ENCODE results near the gene TRAF5. TPM values are rescaled to one million over a fixed set of nuclear protein-coding genes. Genes with fewer than 3 reads are reported as not detected.

Gene TRAF5
- total RNA-seq, 1 donor from 2014 or later, result 14.4 TPM

DNA sequence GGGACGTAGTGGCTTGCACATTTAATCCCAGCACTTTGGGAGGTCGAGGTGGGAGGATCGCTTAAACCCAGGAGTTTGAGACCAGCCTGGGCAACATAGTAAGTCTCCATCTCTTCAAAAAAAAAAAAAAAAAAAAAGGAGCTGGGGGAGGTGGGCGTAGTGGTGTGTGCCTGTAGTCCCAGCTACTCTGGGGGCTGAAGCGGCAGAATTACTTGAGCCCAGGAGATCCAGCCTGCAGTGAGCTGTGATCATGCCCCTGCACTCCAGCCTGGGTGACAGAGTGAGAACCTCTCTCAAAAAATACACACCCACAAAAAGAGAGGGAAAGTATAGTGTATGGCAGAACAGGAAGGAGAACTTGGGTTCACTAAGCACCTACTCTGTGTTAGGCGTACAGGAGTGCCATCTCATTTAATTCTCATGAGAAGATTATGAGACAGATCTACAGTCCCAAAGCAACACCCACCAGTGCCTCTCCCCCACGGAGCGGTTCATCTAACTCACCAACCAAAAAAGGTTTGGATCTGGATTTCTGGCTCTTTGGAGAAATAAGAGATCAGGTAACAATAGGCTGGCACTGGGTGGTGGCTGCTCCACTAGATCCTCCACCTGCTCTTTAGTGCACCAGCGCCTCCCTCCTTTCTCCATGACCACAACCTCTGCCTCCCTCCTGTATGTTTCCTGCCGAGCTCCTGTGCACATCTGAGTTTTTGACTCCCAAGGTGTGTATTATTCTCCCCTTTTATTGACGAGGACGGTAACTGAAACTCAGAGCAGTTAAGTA is 1.4 kb upstream of the TRAF5 start:
- FAIRE-seq (no peak), DNase-seq (ENCODE audit: low read depth) (no peak)
- no peak overlapping the region for H3K4me3 ChIP-seq (ENCODE audit: insufficient read depth, low read depth, low read length)
- H3K4me1 Mint-ChIP-seq (ENCODE audit: low read depth, unreplicated experiment), result peaks cover 15% of the 10 kb centered on the region
- peaks cover 23% of the 10 kb centered on the region for H4K20me1 ChIP-seq (ENCODE audit: insufficient read depth, low read length)
- H3K36me3 ChIP-seq (ENCODE audit: insufficient read depth, low read length), result no peaks in the 10 kb centered on the region
- H3K9ac ChIP-seq (ENCODE audit: low read length), result no peak overlapping the region
- peaks cover 7% of the 10 kb centered on the region for H3K36me3 Mint-ChIP-seq (ENCODE audit: low read depth, unreplicated experiment)
- no peak overlapping the region for H3K27ac Mint-ChIP-seq (ENCODE audit: unreplicated experiment)
- H3K9me3 Mint-ChIP-seq (ENCODE audit: unreplicated experiment), result peaks cover 2% of the 10 kb centered on the region
- H3K27ac ChIP-seq (ENCODE audit: low read depth, low read length), result no peak overlapping the region
- H3K79me2 ChIP-seq (ENCODE audit: insufficient read depth, low read length), result peaks cover 31% of the 10 kb centered on the region
- no peak overlapping the region for H2AFZ ChIP-seq (ENCODE audit: low read depth, low read length)
- no peaks in the 10 kb centered on the region for H3K9me3 ChIP-seq (ENCODE audit: insufficient read depth, low read depth, low read length)
- peak overlapping the region; percentile 87 for H3K4me3 Mint-ChIP-seq (ENCODE audit: unreplicated experiment)
- no peaks in the 10 kb centered on the region for H3K27me3 ChIP-seq (ENCODE audit: insufficient read depth, low read length)
- TF ChIP-seq CTCF (IDR thresholded peaks at IDR 0.05; ENCODE audit: insufficient read depth, low read depth, low read length) (no peak), EZH2 (IDR thresholded peaks at IDR 0.05; ENCODE audit: insufficient read depth, low read length) (no peak)
- peaks cover 12% of the 10 kb centered on the region for H3K4me1 ChIP-seq (ENCODE audit: insufficient read depth, low read length)
- peaks cover 2% of the 10 kb centered on the region for H3K27me3 Mint-ChIP-seq (ENCODE audit: low read depth, unreplicated experiment)
- no peak overlapping the region for H3K4me2 ChIP-seq (ENCODE audit: low read length)

DNA sequence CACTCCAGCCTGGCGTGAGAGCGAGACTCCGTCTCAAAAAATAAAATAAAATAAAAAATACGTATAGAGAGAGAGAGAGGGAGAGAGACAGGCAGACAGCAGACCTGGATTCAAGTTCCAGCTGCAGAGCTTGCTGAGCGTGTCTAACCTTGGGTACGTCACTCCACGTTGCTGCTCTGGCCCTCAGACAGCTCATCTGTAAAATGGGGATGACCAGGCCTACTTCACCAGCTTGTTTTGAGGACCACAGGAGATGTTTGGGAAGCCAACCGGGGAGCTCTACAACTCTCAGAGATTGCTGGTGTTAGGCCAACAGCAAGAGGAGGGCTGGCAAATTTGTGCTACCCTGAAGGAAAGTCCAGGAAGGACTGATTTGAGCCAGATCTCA is 499 bp upstream of the TRAF5 start:
- H3K4me3 Mint-ChIP-seq (ENCODE audit: unreplicated experiment), result peak overlapping the region; percentile 87
- TF ChIP-seq CTCF (IDR thresholded peaks at IDR 0.05; ENCODE audit: insufficient read depth, low read depth, low read length), result no peak
- no peak for TF ChIP-seq EZH2 (IDR thresholded peaks at IDR 0.05; ENCODE audit: insufficient read depth, low read length)
- Histone ChIP-seq H4K20me1 (ENCODE audit: insufficient read depth, low read length) (peaks cover 33% of the 10 kb centered on the region), H3K36me3 (ENCODE audit: insufficient read depth, low read length) (no peaks in the 10 kb centered on the region), H3K4me2 (ENCODE audit: low read length) (peak overlapping the region; percentile 90), H3K9me3 (ENCODE audit: insufficient read depth, low read depth, low read length) (no peaks in the 10 kb centered on the region), H3K27ac (ENCODE audit: low read depth, low read length) (no peak overlapping the region), H3K9ac (ENCODE audit: low read length) (peak overlapping the region; percentile 79), H3K4me3 (ENCODE audit: insufficient read depth, low read depth, low read length) (peak overlapping the region; percentile 70), H3K4me1 (ENCODE audit: insufficient read depth, low read length) (peaks cover 12% of the 10 kb centered on the region), H2AFZ (ENCODE audit: low read depth, low read length) (peak overlapping the region; percentile 91), H3K27me3 (ENCODE audit: insufficient read depth, low read length) (no peaks in the 10 kb centered on the region), H3K79me2 (ENCODE audit: insufficient read depth, low read length) (peaks cover 41% of the 10 kb centered on the region)
- H3K9me3 Mint-ChIP-seq (ENCODE audit: unreplicated experiment), result peaks cover 2% of the 10 kb centered on the region
- H3K27me3 Mint-ChIP-seq (ENCODE audit: low read depth, unreplicated experiment), result peaks cover 2% of the 10 kb centered on the region
- FAIRE-seq, result no peak
- peak overlapping the region; percentile 83 for H3K27ac Mint-ChIP-seq (ENCODE audit: unreplicated experiment)
- DNase-seq (ENCODE audit: low read depth), result no peak
- peaks cover 7% of the 10 kb centered on the region for H3K36me3 Mint-ChIP-seq (ENCODE audit: low read depth, unreplicated experiment)
- peaks cover 21% of the 10 kb centered on the region for H3K4me1 Mint-ChIP-seq (ENCODE audit: low read depth, unreplicated experiment)

- no peaks in the 10 kb centered on the region for H3K36me3 ChIP-seq (ENCODE audit: insufficient read depth, low read length)
- Mint-ChIP-seq H3K27me3 (ENCODE audit: low read depth, unreplicated experiment) (peaks cover 2% of the 10 kb centered on the region), H3K4me3 (ENCODE audit: unreplicated experiment) (peak overlapping the region; percentile 91), H3K27ac (ENCODE audit: unreplicated experiment) (no peak overlapping the region), H3K9me3 (ENCODE audit: unreplicated experiment) (peaks cover 2% of the 10 kb centered on the region), H3K36me3 (ENCODE audit: low read depth, unreplicated experiment) (peaks cover 7% of the 10 kb centered on the region), H3K4me1 (ENCODE audit: low read depth, unreplicated experiment) (peaks cover 21% of the 10 kb centered on the region)
- TF ChIP-seq CTCF (IDR thresholded peaks at IDR 0.05; ENCODE audit: insufficient read depth, low read depth, low read length) (no peak), EZH2 (IDR thresholded peaks at IDR 0.05; ENCODE audit: insufficient read depth, low read length) (no peak)
- no peak overlapping the region for H3K27ac ChIP-seq (ENCODE audit: low read depth, low read length)
- no peaks in the 10 kb centered on the region for H3K9me3 ChIP-seq (ENCODE audit: insufficient read depth, low read depth, low read length)
- H3K4me1 ChIP-seq (ENCODE audit: insufficient read depth, low read length), result peaks cover 15% of the 10 kb centered on the region
- H2AFZ ChIP-seq (ENCODE audit: low read depth, low read length), result peak overlapping the region; percentile 91
- H3K27me3 ChIP-seq (ENCODE audit: insufficient read depth, low read length), result no peaks in the 10 kb centered on the region
- H3K9ac ChIP-seq (ENCODE audit: low read length), result peak overlapping the region; percentile 79
- DNase-seq (ENCODE audit: low read depth) (peak; percentile 55), FAIRE-seq (no peak)
- peaks cover 45% of the 10 kb centered on the region for H4K20me1 ChIP-seq (ENCODE audit: insufficient read depth, low read length)
- H3K79me2 ChIP-seq (ENCODE audit: insufficient read depth, low read length), result peaks cover 51% of the 10 kb centered on the region
- peak overlapping the region; percentile 90 for H3K4me2 ChIP-seq (ENCODE audit: low read length)
- H3K4me3 ChIP-seq (ENCODE audit: insufficient read depth, low read depth, low read length), result peak overlapping the region; percentile 70
These were observed 801 bp downstream of the TRAF5 start for GRCh38 chr1:211327346-211327921.

All from astrocyte (in vitro differentiated cells and primary cell).